ENCODE data around the gene PIERCE2.

DNA sequence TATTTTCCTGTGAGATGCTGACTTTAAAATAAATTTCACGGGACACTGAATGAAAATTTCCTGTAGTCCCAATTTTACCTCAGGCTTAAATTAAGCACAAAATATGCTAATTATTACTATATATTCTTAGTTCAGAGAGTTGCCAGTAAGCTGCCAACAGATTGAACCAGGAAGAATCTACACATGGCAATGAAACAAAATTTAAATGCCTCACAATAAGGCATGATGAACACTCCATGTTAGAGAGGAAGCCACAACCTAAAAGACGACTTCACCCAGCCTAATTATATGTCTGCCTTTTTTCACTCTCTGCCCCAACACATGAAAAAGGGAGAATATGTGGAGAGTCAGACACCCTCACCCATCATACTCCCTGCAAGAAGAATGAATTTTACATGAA, 60.0 kb downstream of the PIERCE2 start:
- TF ChIP-seq, protein P1, sequence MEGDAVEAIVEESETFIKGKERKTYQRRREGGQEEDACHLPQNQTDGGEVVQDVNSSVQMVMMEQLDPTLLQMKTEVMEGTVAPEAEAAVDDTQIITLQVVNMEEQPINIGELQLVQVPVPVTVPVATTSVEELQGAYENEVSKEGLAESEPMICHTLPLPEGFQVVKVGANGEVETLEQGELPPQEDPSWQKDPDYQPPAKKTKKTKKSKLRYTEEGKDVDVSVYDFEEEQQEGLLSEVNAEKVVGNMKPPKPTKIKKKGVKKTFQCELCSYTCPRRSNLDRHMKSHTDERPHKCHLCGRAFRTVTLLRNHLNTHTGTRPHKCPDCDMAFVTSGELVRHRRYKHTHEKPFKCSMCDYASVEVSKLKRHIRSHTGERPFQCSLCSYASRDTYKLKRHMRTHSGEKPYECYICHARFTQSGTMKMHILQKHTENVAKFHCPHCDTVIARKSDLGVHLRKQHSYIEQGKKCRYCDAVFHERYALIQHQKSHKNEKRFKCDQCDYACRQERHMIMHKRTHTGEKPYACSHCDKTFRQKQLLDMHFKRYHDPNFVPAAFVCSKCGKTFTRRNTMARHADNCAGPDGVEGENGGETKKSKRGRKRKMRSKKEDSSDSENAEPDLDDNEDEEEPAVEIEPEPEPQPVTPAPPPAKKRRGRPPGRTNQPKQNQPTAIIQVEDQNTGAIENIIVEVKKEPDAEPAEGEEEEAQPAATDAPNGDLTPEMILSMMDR (IDR thresholded peaks at IDR 0.05), result no peak
- no peak for TF ChIP-seq POLR2A (IDR thresholded peaks at IDR 0.05)
